Tibial artery (tissue), 4 donors: ENCODE results near the gene CELSR1.

Source experiments
- DNase-seq, 2 donors: peaks; one replicate each; pipeline ENCODE4 v3.0.0-alpha.2; 2019
- H3K27ac ChIP-seq, 2 donors: fragments of 200-600 bp; sonication (generic) in 1 of 2; 1 replicate in 1 of 2; 2 replicates in 1 of 2; pipeline ENCODE4 v1.5.1; 2018 to 2019; ENCODE audit warnings: mild to moderate bottlenecking in 1 of 2
- H3K27me3 ChIP-seq, 2 donors: fragments of 200-600 bp; sonication (generic) in 1 of 2; one replicate each; pipeline versions ENCODE4 v1.5.1 to v1.6.0; 2016 to 2019
- H3K36me3 ChIP-seq, 3 donors: fragments of 200-600 bp; sonication (generic) in 2 of 3; one replicate each; pipeline ENCODE4 v1.5.1; 2016 to 2019; ENCODE audit warnings: mild to moderate bottlenecking in 2 of 3
- H3K4me1 ChIP-seq, 4 donors: fragments of 200-600 bp; sonication (generic) in 2 of 4; 1 replicate in 3 of 4; 2 replicates in 1 of 4; pipeline ENCODE4 v1.5.1; 2016 to 2019
- H3K4me3 ChIP-seq, 2 donors: fragments of 200-600 bp; sonication (generic) in 1 of 2; 1 replicate in 1 of 2; 2 replicates in 1 of 2; pipeline ENCODE4 v1.5.1; 2018 to 2019; ENCODE audit warnings: mild to moderate bottlenecking in 2 of 2
- H3K9me3 ChIP-seq, 3 donors: fragments of 200-600 bp; sonication (generic) in 1 of 3; one replicate each; pipeline ENCODE4 v1.5.1; 2016 to 2019
- intact Hi-C: fragments of 100-400 bp; cut with DNase I; formaldehyde crosslinking; loops from one replicate; pipeline ENCODE4 v1.15.0; 2023; ENCODE audit warnings: low total_unique reads
- TF ChIP-seq, protein P1 (sequence below), 2 experiments: fragments of 200-600 bp in 1 of 2; fragments of 450-650 bp in 1 of 2; IDR thresholded peaks; one replicate each; pipeline ENCODE4 v1.5.1; 2017 to 2019; ENCODE audit warnings: antibody characterized with exemption in 2 of 2, mild to moderate bottlenecking in 1 of 2, moderate library complexity in 1 of 2

Gene CELSR1

DNA sequence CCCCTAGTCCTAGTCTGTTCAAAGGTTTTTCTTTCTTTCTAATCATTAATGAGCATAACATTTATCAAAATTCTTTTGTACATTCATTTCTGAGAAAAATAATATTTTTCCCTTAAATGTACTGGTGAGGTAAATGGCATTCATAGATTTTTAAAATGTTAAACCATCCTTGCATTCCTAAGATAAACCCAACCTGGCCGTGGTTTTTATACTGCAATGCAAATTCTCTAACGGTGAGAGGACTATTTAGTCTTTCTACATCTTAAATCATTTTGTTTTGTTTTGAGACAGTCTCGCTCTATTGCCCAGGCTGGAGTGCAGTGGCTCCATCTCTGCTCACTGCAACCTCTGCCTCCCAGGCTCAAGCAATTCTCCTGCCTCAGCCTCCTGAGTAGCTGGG is 161.3 kb downstream of the CELSR1 start:
- TF ChIP-seq, protein P1, sequence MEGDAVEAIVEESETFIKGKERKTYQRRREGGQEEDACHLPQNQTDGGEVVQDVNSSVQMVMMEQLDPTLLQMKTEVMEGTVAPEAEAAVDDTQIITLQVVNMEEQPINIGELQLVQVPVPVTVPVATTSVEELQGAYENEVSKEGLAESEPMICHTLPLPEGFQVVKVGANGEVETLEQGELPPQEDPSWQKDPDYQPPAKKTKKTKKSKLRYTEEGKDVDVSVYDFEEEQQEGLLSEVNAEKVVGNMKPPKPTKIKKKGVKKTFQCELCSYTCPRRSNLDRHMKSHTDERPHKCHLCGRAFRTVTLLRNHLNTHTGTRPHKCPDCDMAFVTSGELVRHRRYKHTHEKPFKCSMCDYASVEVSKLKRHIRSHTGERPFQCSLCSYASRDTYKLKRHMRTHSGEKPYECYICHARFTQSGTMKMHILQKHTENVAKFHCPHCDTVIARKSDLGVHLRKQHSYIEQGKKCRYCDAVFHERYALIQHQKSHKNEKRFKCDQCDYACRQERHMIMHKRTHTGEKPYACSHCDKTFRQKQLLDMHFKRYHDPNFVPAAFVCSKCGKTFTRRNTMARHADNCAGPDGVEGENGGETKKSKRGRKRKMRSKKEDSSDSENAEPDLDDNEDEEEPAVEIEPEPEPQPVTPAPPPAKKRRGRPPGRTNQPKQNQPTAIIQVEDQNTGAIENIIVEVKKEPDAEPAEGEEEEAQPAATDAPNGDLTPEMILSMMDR (IDR thresholded peaks at IDR 0.05) = no peak
- no peak overlapping the region for H3K27ac ChIP-seq
- peaks cover 0 to 29% of the 10 kb centered on the region in 2 donors for H3K27me3 ChIP-seq
- intact Hi-C loops = no loop called here
- H3K4me3 ChIP-seq = no peak overlapping the region
- no peak for DNase-seq
- no peaks in the 10 kb centered on the region for H3K4me1 ChIP-seq
- H3K36me3 ChIP-seq = peaks cover 0 to 25% (median 0%) of the 10 kb centered on the region in 3 donors
- H3K9me3 ChIP-seq = peaks cover 0 to 4% (median 3%) of the 10 kb centered on the region in 3 donors

DNA sequence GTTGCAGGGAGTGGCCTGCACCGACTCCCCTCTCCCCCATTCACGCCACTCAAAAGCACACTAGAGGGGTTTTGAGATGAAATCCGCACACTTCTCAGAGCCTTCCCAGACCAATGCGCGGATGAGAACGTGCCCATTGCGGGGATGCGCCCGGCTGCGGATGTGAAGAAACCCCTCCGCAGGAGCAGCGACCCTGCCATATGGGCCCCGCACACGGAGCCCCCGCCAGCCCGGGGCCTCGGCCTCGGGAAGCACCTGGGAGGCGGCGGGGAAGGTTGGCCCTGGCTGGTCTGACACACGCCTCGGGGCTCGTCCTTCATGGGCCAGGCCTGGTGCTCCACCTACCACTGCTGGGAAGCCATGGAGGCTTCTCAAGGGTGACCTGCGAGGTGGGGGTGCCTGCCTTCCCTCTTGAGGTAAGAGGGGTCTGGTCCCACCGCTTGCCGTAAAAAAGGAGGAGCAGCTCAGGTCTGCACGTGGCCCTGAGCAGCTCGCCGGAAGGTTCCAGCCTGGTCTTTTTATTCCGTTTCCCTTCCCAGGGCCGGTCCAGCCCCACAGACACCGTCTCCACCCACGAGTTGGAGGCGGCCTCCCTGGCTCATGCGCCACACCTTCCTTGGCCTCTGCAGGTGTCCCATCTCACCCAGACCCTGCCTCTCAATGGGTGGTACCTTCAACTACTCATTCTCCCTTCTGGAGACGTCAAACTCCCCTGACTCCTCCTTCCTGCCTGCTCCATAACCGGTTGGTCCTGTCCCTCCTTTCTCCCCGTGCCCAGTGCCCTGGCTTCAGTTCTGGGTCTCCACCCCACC is 162.6 kb downstream of the CELSR1 start:
- H3K4me1 ChIP-seq = no peaks in the 10 kb centered on the region
- H3K4me3 ChIP-seq = no peak overlapping the region
- H3K27me3 ChIP-seq = peaks cover 0 to 25% of the 10 kb centered on the region in 2 donors
- H3K36me3 ChIP-seq = peaks cover 0 to 17% (median 0%) of the 10 kb centered on the region in 3 donors
- DNase-seq = no peak
- intact Hi-C loops = no loop called here
- no peak overlapping the region for H3K27ac ChIP-seq
- TF ChIP-seq, protein P1 (IDR thresholded peaks at IDR 0.05) = no peak
- H3K9me3 ChIP-seq = peaks cover 0 to 4% (median 3%) of the 10 kb centered on the region in 3 donors

DNA sequence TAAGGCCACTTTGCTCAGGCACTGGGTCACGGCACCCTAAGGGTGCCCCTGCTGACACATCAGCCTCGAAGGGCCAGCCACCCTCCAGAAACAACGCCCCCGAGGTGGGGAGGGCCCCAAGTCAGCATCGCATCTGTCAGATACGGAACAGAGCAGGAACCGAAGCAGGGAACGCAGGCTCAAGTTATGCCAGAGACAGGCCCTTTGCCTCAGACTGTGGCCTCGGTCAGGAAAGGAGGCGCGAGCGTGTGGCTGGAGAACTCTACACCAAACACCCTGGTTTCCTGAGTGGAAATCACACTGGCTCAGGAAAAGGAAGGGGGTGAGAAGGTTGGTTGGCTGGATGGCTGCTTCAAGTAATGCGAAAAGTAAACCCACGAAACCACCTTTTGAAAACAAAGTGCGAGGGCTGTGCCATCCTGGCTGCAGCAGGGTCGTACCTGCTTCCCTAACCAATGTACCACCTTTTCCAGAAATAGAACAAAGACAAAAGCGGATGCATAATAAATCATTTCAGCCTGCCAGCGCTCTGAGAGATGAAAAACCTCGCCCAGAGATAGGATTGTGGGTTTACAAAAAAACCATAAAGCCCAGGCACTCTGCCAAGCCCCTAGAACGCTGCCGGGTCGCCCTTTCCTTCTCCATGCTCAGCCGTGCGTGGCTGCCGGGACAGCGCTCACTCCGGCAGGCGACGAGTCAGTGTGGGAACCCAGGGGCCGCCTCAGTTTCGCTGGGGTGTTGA is 163.3 kb downstream of the CELSR1 start:
- TF ChIP-seq, protein P1 (IDR thresholded peaks at IDR 0.05) = no peak
- H3K4me1 ChIP-seq = no peaks in the 10 kb centered on the region
- intact Hi-C loops = no loop called here
- H3K9me3 ChIP-seq = peaks cover 0 to 4% (median 3%) of the 10 kb centered on the region in 3 donors
- H3K4me3 ChIP-seq = no peak overlapping the region
- no peak for DNase-seq
- peaks cover 0 to 22% of the 10 kb centered on the region in 2 donors for H3K27me3 ChIP-seq
- no peak overlapping the region for H3K27ac ChIP-seq
- H3K36me3 ChIP-seq = peaks cover 0 to 17% (median 0%) of the 10 kb centered on the region in 3 donors

DNA sequence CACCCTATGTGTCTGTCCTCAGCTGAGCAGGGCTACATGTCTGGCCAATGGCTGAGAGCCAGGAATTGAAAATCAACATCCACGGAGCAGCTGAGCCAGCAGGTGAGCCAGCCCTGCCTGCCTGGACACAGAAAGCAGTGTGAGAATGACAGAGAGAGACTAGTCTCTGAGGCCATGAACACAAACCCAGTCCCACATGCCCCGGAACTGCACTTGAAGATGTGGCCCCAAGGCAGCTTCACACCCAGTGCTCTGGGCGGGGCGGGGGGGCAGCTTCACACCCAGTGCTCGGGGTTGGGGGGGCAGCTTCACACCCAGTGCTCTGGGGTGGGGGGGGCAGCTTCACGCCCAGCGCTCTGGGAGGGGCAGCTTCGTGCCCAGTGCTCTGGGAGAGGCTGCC is 164.3 kb downstream of the CELSR1 start:
- Histone ChIP-seq H3K9me3 (peaks cover 0 to 4% (median 3%) of the 10 kb centered on the region in 3 donors), H3K27me3 (peaks cover 0 to 14% of the 10 kb centered on the region in 2 donors), H3K36me3 (peaks cover 0 to 17% (median 0%) of the 10 kb centered on the region in 3 donors), H3K4me3 (no peak overlapping the region), H3K4me1 (no peaks in the 10 kb centered on the region), H3K27ac (no peak overlapping the region)
- intact Hi-C loops = no loop called here
- DNase-seq = no peak
- TF ChIP-seq, protein P1 (IDR thresholded peaks at IDR 0.05) = no peak

DNA sequence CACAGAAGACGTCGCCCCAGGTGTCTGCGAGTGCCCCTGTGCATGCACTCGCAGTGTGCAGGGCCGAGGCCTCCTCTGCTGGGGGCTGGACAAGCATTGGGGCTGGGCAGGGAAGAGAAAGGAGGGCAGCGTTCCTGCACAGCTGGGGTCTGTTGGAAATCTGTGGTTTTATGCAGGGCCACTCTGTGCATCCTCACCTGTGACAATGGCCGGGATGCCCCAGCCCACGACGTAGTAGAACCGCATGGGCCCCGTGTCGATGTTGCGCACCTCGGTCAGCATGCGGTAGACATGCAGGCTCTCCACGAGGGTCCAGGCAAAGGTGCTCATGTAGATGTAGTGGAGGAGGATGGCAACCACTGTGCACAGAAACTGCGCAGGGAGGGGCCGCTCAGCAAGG is 164.7 kb downstream of the CELSR1 start:
- intact Hi-C loops = no loop called here
- H3K36me3 ChIP-seq = peaks cover 0 to 17% (median 0%) of the 10 kb centered on the region in 3 donors
- H3K4me1 ChIP-seq = no peaks in the 10 kb centered on the region
- H3K9me3 ChIP-seq = peaks cover 0 to 4% (median 3%) of the 10 kb centered on the region in 3 donors
- H3K27ac ChIP-seq = no peak overlapping the region
- no peak overlapping the region for H3K4me3 ChIP-seq
- peaks cover 0 to 19% of the 10 kb centered on the region in 2 donors for H3K27me3 ChIP-seq
- TF ChIP-seq, protein P1 (IDR thresholded peaks at IDR 0.05) = no peak
- DNase-seq = no peak
